ENCODE measurements around the gene AAK1. TPM values are rescaled to one million over a fixed set of nuclear protein-coding genes. Genes with fewer than 3 reads are reported as not detected.

The AAK1 gene
- total and polyA plus RNA-seq, 7 donors, result 7.8 to 95.2 (median 52.5) TPM

DNA sequence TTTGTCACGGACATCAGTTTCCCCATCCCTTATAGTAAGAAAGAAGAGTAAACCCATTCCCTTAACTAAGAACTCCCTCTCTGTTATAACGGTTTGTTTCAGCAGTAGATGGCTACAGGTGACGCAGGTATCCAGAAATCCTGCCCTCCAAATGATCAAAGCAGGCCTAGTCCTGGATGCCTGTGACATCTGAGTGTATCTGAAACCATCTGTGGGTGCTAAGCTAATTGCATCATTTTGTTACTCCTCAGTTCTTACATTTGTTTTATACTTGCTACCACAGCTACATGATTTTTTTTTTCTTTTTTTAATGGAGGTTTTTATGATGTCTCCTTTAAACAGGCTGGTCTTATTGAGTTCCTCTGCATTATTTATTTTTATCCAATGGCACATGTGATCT, 55.1 kb downstream of the AAK1 start:
- WGBS, 3 donors, result 93 to 97% (median 94%) methylated on average over 3 of the region's 3 CpGs
- Histone ChIP-seq H3K27me3 (ENCODE audit: insufficient read depth in 3 of 3, low read length in 2 of 3) (no peaks in the 10 kb centered on the region), H3K9me3 (no peaks in the 10 kb centered on the region), H3K4me3 (no peak overlapping the region), H3K4me1 (peaks cover 69% of the 10 kb centered on the region), H3K27ac (peak overlapping the region; percentile 78), H3K36me3 (ENCODE audit: insufficient read depth in 1 of 2, low read depth in 1 of 2) (no peaks in the 10 kb centered on the region)
- no peak for TF ChIP-seq CTCF (IDR thresholded peaks at IDR 0.05)
- DNase-seq (no peak), ATAC-seq (no peak)
- intact Hi-C loops (cut with DNase I), result no loop called here

GRCh38 chr2:69585855-69586555, 57.5 kb downstream of the AAK1 start:
- intact Hi-C loops (cut with DNase I), result no loop called here
- Histone ChIP-seq H3K36me3 (ENCODE audit: insufficient read depth in 1 of 2, low read depth in 1 of 2) (no peaks in the 10 kb centered on the region), H3K27ac (no peak overlapping the region), H3K9me3 (no peaks in the 10 kb centered on the region), H3K4me3 (no peak overlapping the region), H3K27me3 (ENCODE audit: insufficient read depth in 3 of 3, low read length in 2 of 3) (no peaks in the 10 kb centered on the region), H3K4me1 (peaks cover 70% of the 10 kb centered on the region)
- TF ChIP-seq CTCF (IDR thresholded peaks at IDR 0.05), result no peak
- DNase-seq, result no peak
- 91 to 95% (median 94%) methylated on average over 6 of the region's 6 CpGs for WGBS, 3 donors
- ATAC-seq, result no peak

DNA sequence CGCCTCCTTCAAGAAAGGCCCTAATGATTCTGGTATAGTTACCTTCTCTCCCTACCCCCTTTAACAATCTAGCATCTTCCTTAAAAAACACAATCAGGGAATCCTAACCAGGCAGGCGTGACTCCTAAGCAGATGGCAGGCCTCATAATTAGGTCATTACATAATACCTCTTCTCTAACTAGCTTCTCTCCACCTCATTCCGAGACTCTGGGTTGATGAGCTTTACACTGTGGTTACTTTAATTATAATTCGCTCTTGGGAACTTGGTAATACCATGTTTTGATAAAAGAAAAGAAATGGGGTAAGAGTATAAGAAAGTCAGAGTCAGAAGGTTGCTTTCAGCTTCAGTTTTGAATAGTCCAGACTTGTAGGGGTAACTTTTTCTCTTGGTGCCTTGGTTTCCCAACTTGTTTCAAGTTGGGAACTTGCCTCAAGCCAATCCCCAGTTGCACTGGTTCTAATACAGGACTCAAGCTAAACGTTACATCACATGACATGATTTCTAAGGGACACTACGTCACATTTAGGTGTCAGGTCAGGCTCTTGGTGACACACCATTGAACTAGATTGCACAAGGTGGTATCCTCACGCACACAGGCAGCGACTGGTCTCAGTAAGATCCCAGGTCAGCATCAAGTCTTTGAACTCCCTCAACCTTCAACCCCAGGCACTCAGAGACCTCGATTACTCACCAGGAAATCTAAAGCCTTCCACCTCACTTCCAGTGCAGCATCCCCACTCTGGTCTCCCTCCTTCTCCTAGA, 59.2 kb downstream of the AAK1 start:
- 78 to 89% (median 83%) methylated on average over 9 of the region's 9 CpGs for WGBS, 3 donors
- TF ChIP-seq CTCF (IDR thresholded peaks at IDR 0.05), result no peak
- Histone ChIP-seq H3K9me3 (no peaks in the 10 kb centered on the region), H3K4me1 (peaks cover 62% of the 10 kb centered on the region), H3K27me3 (ENCODE audit: insufficient read depth in 3 of 3, low read length in 2 of 3) (no peaks in the 10 kb centered on the region), H3K4me3 (no peak overlapping the region), H3K36me3 (ENCODE audit: insufficient read depth in 1 of 2, low read depth in 1 of 2) (no peaks in the 10 kb centered on the region), H3K27ac (peak overlapping the region; percentile 1)
- no peak for DNase-seq
- peak; percentile 36 to 76 (median 58) for ATAC-seq
- intact Hi-C loops (cut with DNase I), result no loop called here

DNA sequence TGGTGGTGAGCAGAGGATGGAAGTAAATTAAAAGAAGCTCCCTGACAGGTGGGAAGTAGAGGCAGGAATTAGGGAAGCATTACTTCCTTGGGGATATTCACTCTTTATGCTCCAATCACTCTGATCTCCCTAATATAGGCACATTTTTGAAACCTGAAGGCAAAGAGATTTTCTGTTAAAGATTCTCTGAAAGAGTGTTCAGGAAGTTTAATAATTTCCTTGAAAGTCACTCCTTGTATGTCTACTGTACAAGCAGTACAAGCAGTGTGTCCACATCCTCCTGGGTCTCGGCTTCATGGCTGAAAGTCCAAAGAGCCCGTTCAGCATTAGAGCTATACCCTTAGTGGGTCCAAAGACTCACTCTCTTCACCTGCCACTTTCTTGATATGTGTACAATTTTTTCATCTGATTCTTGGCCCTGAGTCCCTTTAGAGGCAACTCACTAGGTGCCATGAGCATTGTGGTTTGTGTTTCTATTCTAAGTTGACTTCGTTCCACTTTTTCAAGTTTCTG, 60.2 kb downstream of the AAK1 start:
- Histone ChIP-seq H3K9me3 (no peaks in the 10 kb centered on the region), H3K27ac (peak overlapping the region; percentile 70), H3K4me3 (no peak overlapping the region), H3K4me1 (peaks cover 62% of the 10 kb centered on the region), H3K36me3 (ENCODE audit: insufficient read depth in 1 of 2, low read depth in 1 of 2) (no peaks in the 10 kb centered on the region), H3K27me3 (ENCODE audit: insufficient read depth in 3 of 3, low read length in 2 of 3) (no peaks in the 10 kb centered on the region)
- DNase-seq, result no peak
- no peak for ATAC-seq
- no peak for TF ChIP-seq CTCF (IDR thresholded peaks at IDR 0.05)
- intact Hi-C loops (cut with DNase I), result no loop called here
- WGBS, 3 donors, result 86 to 89% (median 87%) methylated on average over 3 of the region's 3 CpGs

Measured in psoas muscle (tissue), 8 donors.